IMR-90 (cell line): Measurements from ENCODE around the gene ASTN2. TPM values are rescaled to one million over a fixed set of nuclear protein-coding genes. Genes with fewer than 3 reads are reported as not detected.

ENCODE experiments used
- ATAC-seq: fragments of 200-7000 bp; cut with Tn5 transposase; 2 replicates; pipeline ENCODE4 v1.9.1; 2020; ENCODE audit warnings: low read depth, mild to moderate bottlenecking, moderate library complexity
- BruUV-seq: library from RNA; stranded (reverse); fragments of 400-500 nt; replicated peaks from 2 replicates; lab custom pipeline; 2021; lab: Mats Ljungman, UMichigan
- CTCF ChIA-PET: fragments of 300-600 bp; formaldehyde crosslinking; extraction: SDS; loops from one replicate; lab custom pipeline; 2021; ENCODE audit warnings: antibody characterized with exemption; lab: Yijun Ruan, JAX
- POLR2A ChIA-PET: fragments of 300-600 bp; sonication (Branson Sonifier 250); formaldehyde crosslinking; loops from one replicate; lab custom pipeline; 2022; ENCODE audit warnings: antibody characterized with exemption; ENCODE audit not compliant: unreplicated experiment; lab: Charles Lee
- DNase-seq: peaks from one replicate; pipeline ENCODE4 v3.0.0; 2013
- H2AFZ ChIP-seq: replicated peaks from 2 replicates; pipeline ENCODE3; 2013; ENCODE audit warnings: low read length, mild to moderate bottlenecking; ENCODE audit not compliant: poor library complexity
- H2AK5ac ChIP-seq: 2 replicates; pipeline ENCODE4 v1.6.1; 2013; ENCODE audit warnings: low read depth, low read length, inconsistent platforms
- H2AK9ac ChIP-seq: replicated peaks from 2 replicates; pipeline ENCODE3; 2013; ENCODE audit warnings: mild to moderate bottlenecking, low read depth, low read length, moderate library complexity; ENCODE audit not compliant: poor library complexity
- H2BK120ac ChIP-seq: 2 replicates; pipeline ENCODE4 v1.6.1; 2013; ENCODE audit warnings: low read depth, low read length, inconsistent platforms
- H2BK15ac ChIP-seq: 3 replicates; pipeline ENCODE4 v1.6.1; 2013; ENCODE audit warnings: low read depth, low read length, inconsistent platforms
- H2BK20ac ChIP-seq: 2 replicates; pipeline ENCODE4 v1.6.1; 2013; ENCODE audit warnings: low read depth, mild to moderate bottlenecking, inconsistent platforms, low read length, moderate library complexity
- H2BK5ac ChIP-seq: 2 replicates; pipeline ENCODE4 v1.6.1; 2013; ENCODE audit warnings: mild to moderate bottlenecking, low read depth, low read length, inconsistent platforms; ENCODE audit not compliant: poor library complexity, severe bottlenecking
- H3K14ac ChIP-seq: replicated peaks from 2 replicates; pipeline ENCODE4 v1.6.1; 2013; ENCODE audit warnings: low read depth, low read length, inconsistent platforms
- H3K18ac ChIP-seq: 2 replicates; pipeline ENCODE4 v1.6.1; 2013; ENCODE audit warnings: low read depth, low read length, control low read depth
- H3K23ac ChIP-seq: 2 replicates; pipeline ENCODE4 v1.6.1; 2013; ENCODE audit warnings: low read depth, low read length, inconsistent platforms
- H3K27ac ChIP-seq: 2 replicates; pipeline ENCODE4 v1.5.1; 2013; ENCODE audit warnings: mild to moderate bottlenecking, control low read depth, low read length; ENCODE audit not compliant: insufficient read depth
- H3K27me3 ChIP-seq: 2 replicates; pipeline ENCODE4 v1.6.1; 2013; ENCODE audit warnings: low read length; ENCODE audit not compliant: control insufficient read depth, insufficient read depth
- H3K36me3 ChIP-seq: 2 replicates; pipeline ENCODE4 v1.6.1; 2013; ENCODE audit warnings: low read length, mixed read lengths; ENCODE audit not compliant: control insufficient read depth, insufficient read depth
- H3K4ac ChIP-seq: 2 replicates; pipeline ENCODE4 v1.6.1; 2013; ENCODE audit warnings: low read depth, low read length, inconsistent platforms
- H3K4me1 ChIP-seq: 2 replicates; pipeline ENCODE4 v1.6.1; 2013; ENCODE audit warnings: low read length, mixed read lengths; ENCODE audit not compliant: control insufficient read depth, insufficient read depth
- H3K4me2 ChIP-seq: 2 replicates; pipeline ENCODE4 v1.6.1; 2013; ENCODE audit warnings: low read depth, mild to moderate bottlenecking, control low read depth, low read length, moderate library complexity
- H3K4me3 ChIP-seq: 2 replicates; pipeline ENCODE4 v1.5.1; 2013; ENCODE audit warnings: low read depth, mild to moderate bottlenecking, control low read depth, low read length, moderate library complexity; ENCODE audit not compliant: insufficient read depth
- H3K56ac ChIP-seq: 2 replicates; pipeline ENCODE4 v1.6.1; 2013; ENCODE audit warnings: low read length, inconsistent platforms; ENCODE audit not compliant: insufficient read depth; ENCODE audit errors: extremely low read depth
- H3K79me1 ChIP-seq, 2 experiments: 2 replicates each; pipeline ENCODE4 v1.6.1; 2013; ENCODE audit warnings: low read length in 2 of 2, inconsistent platforms in 1 of 2, low read depth in 1 of 2
- H3K9ac ChIP-seq: 2 replicates; pipeline ENCODE4 v1.6.1; 2013; ENCODE audit warnings: low read depth, low read length, control low read depth
- H3K9me1 ChIP-seq: 2 replicates; pipeline ENCODE4 v1.6.1; 2013; ENCODE audit warnings: low read length, inconsistent platforms; ENCODE audit not compliant: insufficient read depth
- H3K9me3 ChIP-seq: 2 replicates; pipeline ENCODE4 v1.6.1; 2013; ENCODE audit warnings: low read length; ENCODE audit not compliant: control insufficient read depth, insufficient read depth
- H4K20me1 ChIP-seq: 2 replicates; pipeline ENCODE4 v1.6.1; 2013; ENCODE audit warnings: low read length, inconsistent platforms; ENCODE audit not compliant: insufficient read depth
- H4K5ac ChIP-seq: 2 replicates; pipeline ENCODE4 v1.6.1; 2013; ENCODE audit warnings: mild to moderate bottlenecking, low read depth, low read length, control low read depth
- H4K8ac ChIP-seq, 2 experiments: 2 replicates each; pipeline ENCODE4 v1.6.1; 2013; ENCODE audit warnings: low read depth in 2 of 2, low read length in 2 of 2, control low read depth in 1 of 2, inconsistent platforms in 1 of 2
- H4K91ac ChIP-seq: 2 replicates; pipeline ENCODE4 v1.6.1; 2013; ENCODE audit warnings: low read depth, low read length, inconsistent platforms; ENCODE audit not compliant: insufficient read depth
- BHLHE40 ChIP-seq: fragments of 150-350 bp; IDR thresholded peaks from 2 replicates; pipeline ENCODE4 v1.6.1; 2016; ENCODE audit warnings: mild to moderate bottlenecking, low read depth, low read length
- CEBPB ChIP-seq: IDR thresholded peaks from 2 replicates; pipeline ENCODE4 v1.6.1; 2012; ENCODE audit warnings: low read depth, low read length, improper control_type of control experiment
- CHD1 ChIP-seq: IDR thresholded peaks from 2 replicates; pipeline ENCODE4 v1.6.1; 2012; ENCODE audit warnings: low read depth, low read length, improper control_type of control experiment
- FOS ChIP-seq: fragments of 150-350 bp; IDR thresholded peaks from 2 replicates; pipeline ENCODE4 v1.6.1; 2016; ENCODE audit warnings: low read depth, low read length
- MAFK ChIP-seq: IDR thresholded peaks from 2 replicates; pipeline ENCODE4 v1.6.1; 2012; ENCODE audit warnings: low read depth, low read length, improper control_type of control experiment
- MXI1 ChIP-seq: IDR thresholded peaks from 2 replicates; pipeline ENCODE4 v1.6.1; 2012; ENCODE audit warnings: low read depth, mild to moderate bottlenecking, low read length, moderate library complexity, borderline replicate concordance
- NFE2L2 ChIP-seq: fragments of 150-350 bp; IDR thresholded peaks from 2 replicates; pipeline ENCODE4 v1.6.1; 2016; ENCODE audit warnings: low read depth, mild to moderate bottlenecking, low read length
- POLR2A ChIP-seq: IDR thresholded peaks from 2 replicates; pipeline ENCODE4 v1.6.1; 2012; ENCODE audit warnings: mild to moderate bottlenecking, low read depth, low read length
- RAD21 ChIP-seq: IDR thresholded peaks from 2 replicates; pipeline ENCODE4 v1.6.1; 2012; ENCODE audit warnings: low read length, improper control_type of control experiment
- RCOR1 ChIP-seq: IDR thresholded peaks from 2 replicates; pipeline ENCODE4 v1.6.1; 2012; ENCODE audit warnings: mild to moderate bottlenecking, low read length, improper control_type of control experiment; ENCODE audit not compliant: insufficient replicate concordance
- RFX5 ChIP-seq: IDR thresholded peaks from 2 replicates; pipeline ENCODE4 v1.8.0; 2012; ENCODE audit warnings: low read depth, mild to moderate bottlenecking, low read length, moderate library complexity
- SMC3 ChIP-seq: fragments of 150-350 bp; IDR thresholded peaks from 2 replicates; pipeline ENCODE4 v1.6.1; 2016; ENCODE audit warnings: low read depth, mild to moderate bottlenecking, antibody characterized with exemption, low read length, moderate library complexity
- WGBS, 2 experiments: methylation state at CpG; one replicate each; pipeline versions ENCODE4 v1.1.5 to v1.1.7; 2013; ENCODE audit warnings: missing lambda C conversion rate in 2 of 2; ENCODE audit not compliant: insufficient read length in 1 of 2; ENCODE audit errors: extremely low coverage in 2 of 2; 5-methylcytosine and 5-hydroxymethylcytosine counted together
- dilution Hi-C: fragments of 300-500 bp; cut with HindIII; formaldehyde crosslinking; loops from one replicate; pipeline ENCODE4 v1.14.3; 2018; ENCODE audit warnings: low sequenced_read_pairs; ENCODE audit not compliant: unreplicated experiment
- in situ Hi-C: fragments of 300-500 bp; cut with MboI; formaldehyde crosslinking; loops from 3 replicates; pipeline ENCODE4 v1.14.3; 2019; ENCODE audit warnings: low sequenced_read_pairs, inconsistent platforms, mixed read lengths
- intact Hi-C: fragments of 100-400 bp; cut with micrococcal nuclease; formaldehyde crosslinking; loops from 2 replicates; pipeline ENCODE4 v1.10.0; 2022
- polyA plus RNA-seq, 3 experiments: library from polyadenylated mRNA; depleted of rRNA; stranded (reverse); fragments of >200 nt; gene quantifications; 2 replicates each; pipeline ENCODE4 v1.2.3, GENCODE V29; 2012; ENCODE audit warnings: low replicate concordance in 1 of 3
- total RNA-seq: library from RNA; depleted of rRNA; stranded (reverse); fragments of >200 nt; gene quantifications from 2 replicates; pipeline ENCODE4 v1.2.3, GENCODE V29; 2012
- TF ChIP-seq, protein P1 (sequence below): fragments of 150-350 bp; IDR thresholded peaks from 2 replicates; pipeline ENCODE4 v1.6.1; 2017; ENCODE audit warnings: mild to moderate bottlenecking, antibody characterized with exemption, low read length, low read depth
- TF ChIP-seq, protein P2 (sequence below): conservative IDR thresholded peaks from 2 replicates; pipeline ENCODE4 v1.5.1; 2012; ENCODE audit warnings: mild to moderate bottlenecking, low read depth, low read length, improper control_type of control experiment
- TF ChIP-seq, protein P3 (sequence below): fragments of 150-350 bp; IDR thresholded peaks from 2 replicates; pipeline ENCODE4 v1.6.1; 2016; ENCODE audit warnings: low read depth, mild to moderate bottlenecking, low read length, moderate library complexity, borderline replicate concordance

Gene ASTN2
- total and polyA plus RNA-seq, 2 of the 4 experiments (the other 2 are of a cell fraction), result 3.8 to 6.8 TPM

DNA sequence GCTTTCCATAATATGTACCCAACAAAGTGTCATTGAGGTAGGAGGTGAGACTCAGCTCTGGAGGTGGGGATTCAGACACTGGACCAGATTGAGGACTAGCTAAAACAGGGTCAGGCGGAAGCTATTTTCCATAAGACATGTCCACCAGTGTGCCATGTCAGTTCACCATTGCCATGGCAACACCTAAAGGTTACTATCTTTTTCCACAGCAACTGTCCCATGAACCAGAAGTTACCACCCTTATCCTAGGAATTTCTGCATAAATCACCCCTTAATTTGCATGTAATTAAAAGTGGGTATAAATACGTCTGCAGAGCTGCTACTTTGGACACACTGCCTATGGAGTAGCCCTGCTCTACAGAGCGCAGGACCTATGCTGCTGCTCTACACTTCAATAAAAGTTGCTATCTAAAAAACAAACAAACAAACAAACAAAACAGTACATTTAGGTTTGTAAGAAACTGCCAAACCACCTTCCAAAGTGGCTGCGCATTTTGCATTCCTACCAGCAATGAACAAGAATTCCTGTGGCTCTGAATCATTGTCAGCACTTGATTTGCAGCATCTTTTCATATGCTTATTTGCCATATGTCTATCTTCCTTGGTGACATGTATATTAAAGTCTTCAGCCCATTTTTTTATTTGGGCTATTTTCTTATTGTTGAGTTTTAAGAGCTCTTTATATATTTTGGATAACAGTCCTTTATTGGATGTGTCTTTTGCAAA, 745.7 kb downstream of the ASTN2 start:
- Histone ChIP-seq H3K4me1 (no peaks in the 10 kb centered on the region), H3K9me3 (peaks cover 7% of the 10 kb centered on the region), H4K20me1 (no peaks in the 10 kb centered on the region), H2BK5ac (no peak overlapping the region), H3K9ac (no peak overlapping the region), H3K18ac (no peak overlapping the region), H4K5ac (no peak overlapping the region), H4K8ac (no peak overlapping the region), H3K27ac (no peak overlapping the region), H3K23ac (no peak overlapping the region), H2AFZ (no peak overlapping the region), H3K4me3 (no peak overlapping the region), H3K4me2 (no peak overlapping the region), H3K56ac (no peak overlapping the region), H2BK20ac (no peak overlapping the region; the same call in 1 of the 2 replicates), H3K27me3 (no peaks in the 10 kb centered on the region), H2AK5ac (no peak overlapping the region), H3K36me3 (no peaks in the 10 kb centered on the region), H2BK15ac (no peak overlapping the region), H3K4ac (no peak overlapping the region), H2BK120ac (no peak overlapping the region), H3K14ac (no peak overlapping the region), H3K9me1 (no peaks in the 10 kb centered on the region), H4K91ac (no peak overlapping the region), H3K79me1 (no peaks in the 10 kb centered on the region; a peak in 1 of 4 replicates), H2AK9ac (no peak overlapping the region)
- dilution Hi-C loops, result no loop called here
- CTCF ChIA-PET, result no interaction called here
- POLR2A ChIA-PET, result no interaction called here
- in situ Hi-C loops, result no loop called here
- DNase-seq, result no peak
- no peak for TF ChIP-seq RFX5
- TF ChIP-seq POLR2A, result no peak
- TF ChIP-seq MXI1, result no peak
- no peak for TF ChIP-seq MAFK
- no peak for TF ChIP-seq NFE2L2
- TF ChIP-seq CHD1, result no peak
- TF ChIP-seq, protein P1, sequence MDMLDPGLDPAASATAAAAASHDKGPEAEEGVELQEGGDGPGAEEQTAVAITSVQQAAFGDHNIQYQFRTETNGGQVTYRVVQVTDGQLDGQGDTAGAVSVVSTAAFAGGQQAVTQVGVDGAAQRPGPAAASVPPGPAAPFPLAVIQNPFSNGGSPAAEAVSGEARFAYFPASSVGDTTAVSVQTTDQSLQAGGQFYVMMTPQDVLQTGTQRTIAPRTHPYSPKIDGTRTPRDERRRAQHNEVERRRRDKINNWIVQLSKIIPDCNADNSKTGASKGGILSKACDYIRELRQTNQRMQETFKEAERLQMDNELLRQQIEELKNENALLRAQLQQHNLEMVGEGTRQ, result no peak
- no peak for TF ChIP-seq CEBPB
- TF ChIP-seq RCOR1, result no peak
- no peak for TF ChIP-seq RAD21
- TF ChIP-seq FOS, result no peak
- TF ChIP-seq, protein P2, sequence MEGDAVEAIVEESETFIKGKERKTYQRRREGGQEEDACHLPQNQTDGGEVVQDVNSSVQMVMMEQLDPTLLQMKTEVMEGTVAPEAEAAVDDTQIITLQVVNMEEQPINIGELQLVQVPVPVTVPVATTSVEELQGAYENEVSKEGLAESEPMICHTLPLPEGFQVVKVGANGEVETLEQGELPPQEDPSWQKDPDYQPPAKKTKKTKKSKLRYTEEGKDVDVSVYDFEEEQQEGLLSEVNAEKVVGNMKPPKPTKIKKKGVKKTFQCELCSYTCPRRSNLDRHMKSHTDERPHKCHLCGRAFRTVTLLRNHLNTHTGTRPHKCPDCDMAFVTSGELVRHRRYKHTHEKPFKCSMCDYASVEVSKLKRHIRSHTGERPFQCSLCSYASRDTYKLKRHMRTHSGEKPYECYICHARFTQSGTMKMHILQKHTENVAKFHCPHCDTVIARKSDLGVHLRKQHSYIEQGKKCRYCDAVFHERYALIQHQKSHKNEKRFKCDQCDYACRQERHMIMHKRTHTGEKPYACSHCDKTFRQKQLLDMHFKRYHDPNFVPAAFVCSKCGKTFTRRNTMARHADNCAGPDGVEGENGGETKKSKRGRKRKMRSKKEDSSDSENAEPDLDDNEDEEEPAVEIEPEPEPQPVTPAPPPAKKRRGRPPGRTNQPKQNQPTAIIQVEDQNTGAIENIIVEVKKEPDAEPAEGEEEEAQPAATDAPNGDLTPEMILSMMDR, result no peak
- no peak for TF ChIP-seq BHLHE40
- TF ChIP-seq SMC3, result no peak
- TF ChIP-seq, protein P3, sequence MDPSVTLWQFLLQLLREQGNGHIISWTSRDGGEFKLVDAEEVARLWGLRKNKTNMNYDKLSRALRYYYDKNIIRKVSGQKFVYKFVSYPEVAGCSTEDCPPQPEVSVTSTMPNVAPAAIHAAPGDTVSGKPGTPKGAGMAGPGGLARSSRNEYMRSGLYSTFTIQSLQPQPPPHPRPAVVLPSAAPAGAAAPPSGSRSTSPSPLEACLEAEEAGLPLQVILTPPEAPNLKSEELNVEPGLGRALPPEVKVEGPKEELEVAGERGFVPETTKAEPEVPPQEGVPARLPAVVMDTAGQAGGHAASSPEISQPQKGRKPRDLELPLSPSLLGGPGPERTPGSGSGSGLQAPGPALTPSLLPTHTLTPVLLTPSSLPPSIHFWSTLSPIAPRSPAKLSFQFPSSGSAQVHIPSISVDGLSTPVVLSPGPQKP, result no peak
- ATAC-seq, result no peak
- intact Hi-C loops, result no loop called here
- 100% methylated on average over 1 of the region's 4 CpGs; no CpG with 5 or more reads in 1 of the 2 experiments for WGBS, 2 experiments
- no TSS peak for BruUV-seq
